AG09309 (cell line): ENCODE measurements around the gene TEKT5.
"Not testable (repeated sequence)": the region's sequence is repeated elsewhere in the genome, so short reads cannot be mapped to it uniquely, and the experiment has no call there.

Experiments
- DNase-seq: peaks from one replicate; pipeline ENCODE4 v3.0.0-alpha.2; 2010; ENCODE audit warnings: low read depth
- H3K4me3 ChIP-seq: 2 replicates; pipeline ENCODE4 v1.5.1; 2011; ENCODE audit warnings: mild to moderate bottlenecking, low read depth, low read length, moderate library complexity; ENCODE audit not compliant: control insufficient read depth
- TF ChIP-seq, protein P1 (sequence below): IDR thresholded peaks from 2 replicates; pipeline ENCODE4 v1.5.1; 2011; ENCODE audit warnings: mild to moderate bottlenecking, low read depth, low read length, inconsistent platforms; ENCODE audit not compliant: insufficient read depth, control insufficient read depth; ENCODE audit errors: missing control alignments

TEKT5 gene

DNA sequence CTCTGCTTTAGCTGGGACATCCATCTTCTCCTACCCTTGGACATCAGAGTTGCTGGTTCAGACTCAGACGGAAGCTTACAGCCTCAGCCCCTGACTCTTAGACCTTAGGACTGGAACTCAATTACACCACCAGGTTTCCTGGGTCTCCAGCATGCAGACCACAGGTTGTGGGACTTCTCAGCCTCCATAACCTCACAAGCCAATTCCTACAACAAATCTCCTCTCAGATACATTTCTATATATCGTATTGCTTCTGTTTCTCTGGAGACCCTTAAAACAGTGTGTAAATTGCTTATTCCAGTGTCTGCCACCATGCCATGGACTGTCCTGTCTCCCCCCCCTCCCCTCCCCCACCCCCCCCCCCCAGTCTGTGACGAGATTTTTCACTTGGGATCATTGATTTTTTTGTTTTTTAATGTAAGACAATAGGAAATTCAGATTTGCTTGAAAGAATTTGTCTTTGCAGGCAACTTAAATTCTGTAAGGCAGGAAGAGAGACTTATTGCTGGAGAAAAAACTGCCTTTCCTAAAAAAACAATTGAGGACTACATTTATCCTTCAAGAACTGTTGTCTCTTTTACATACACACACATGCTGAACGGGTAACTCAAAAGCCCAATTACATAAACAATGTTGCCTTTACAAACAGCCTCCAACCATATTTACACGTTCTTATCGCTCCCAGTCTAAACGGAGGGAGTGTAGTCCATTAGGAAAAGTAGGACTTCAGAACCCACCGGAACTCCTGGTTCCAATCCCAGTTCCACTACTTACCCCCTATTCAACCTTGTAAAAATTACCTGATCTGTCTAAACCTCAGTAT lies 39.9 kb downstream of the TEKT5 start:
- TF ChIP-seq, protein P1, sequence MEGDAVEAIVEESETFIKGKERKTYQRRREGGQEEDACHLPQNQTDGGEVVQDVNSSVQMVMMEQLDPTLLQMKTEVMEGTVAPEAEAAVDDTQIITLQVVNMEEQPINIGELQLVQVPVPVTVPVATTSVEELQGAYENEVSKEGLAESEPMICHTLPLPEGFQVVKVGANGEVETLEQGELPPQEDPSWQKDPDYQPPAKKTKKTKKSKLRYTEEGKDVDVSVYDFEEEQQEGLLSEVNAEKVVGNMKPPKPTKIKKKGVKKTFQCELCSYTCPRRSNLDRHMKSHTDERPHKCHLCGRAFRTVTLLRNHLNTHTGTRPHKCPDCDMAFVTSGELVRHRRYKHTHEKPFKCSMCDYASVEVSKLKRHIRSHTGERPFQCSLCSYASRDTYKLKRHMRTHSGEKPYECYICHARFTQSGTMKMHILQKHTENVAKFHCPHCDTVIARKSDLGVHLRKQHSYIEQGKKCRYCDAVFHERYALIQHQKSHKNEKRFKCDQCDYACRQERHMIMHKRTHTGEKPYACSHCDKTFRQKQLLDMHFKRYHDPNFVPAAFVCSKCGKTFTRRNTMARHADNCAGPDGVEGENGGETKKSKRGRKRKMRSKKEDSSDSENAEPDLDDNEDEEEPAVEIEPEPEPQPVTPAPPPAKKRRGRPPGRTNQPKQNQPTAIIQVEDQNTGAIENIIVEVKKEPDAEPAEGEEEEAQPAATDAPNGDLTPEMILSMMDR, result no peak
- DNase-seq, result no peak
- no peak overlapping the region for H3K4me3 ChIP-seq

DNA sequence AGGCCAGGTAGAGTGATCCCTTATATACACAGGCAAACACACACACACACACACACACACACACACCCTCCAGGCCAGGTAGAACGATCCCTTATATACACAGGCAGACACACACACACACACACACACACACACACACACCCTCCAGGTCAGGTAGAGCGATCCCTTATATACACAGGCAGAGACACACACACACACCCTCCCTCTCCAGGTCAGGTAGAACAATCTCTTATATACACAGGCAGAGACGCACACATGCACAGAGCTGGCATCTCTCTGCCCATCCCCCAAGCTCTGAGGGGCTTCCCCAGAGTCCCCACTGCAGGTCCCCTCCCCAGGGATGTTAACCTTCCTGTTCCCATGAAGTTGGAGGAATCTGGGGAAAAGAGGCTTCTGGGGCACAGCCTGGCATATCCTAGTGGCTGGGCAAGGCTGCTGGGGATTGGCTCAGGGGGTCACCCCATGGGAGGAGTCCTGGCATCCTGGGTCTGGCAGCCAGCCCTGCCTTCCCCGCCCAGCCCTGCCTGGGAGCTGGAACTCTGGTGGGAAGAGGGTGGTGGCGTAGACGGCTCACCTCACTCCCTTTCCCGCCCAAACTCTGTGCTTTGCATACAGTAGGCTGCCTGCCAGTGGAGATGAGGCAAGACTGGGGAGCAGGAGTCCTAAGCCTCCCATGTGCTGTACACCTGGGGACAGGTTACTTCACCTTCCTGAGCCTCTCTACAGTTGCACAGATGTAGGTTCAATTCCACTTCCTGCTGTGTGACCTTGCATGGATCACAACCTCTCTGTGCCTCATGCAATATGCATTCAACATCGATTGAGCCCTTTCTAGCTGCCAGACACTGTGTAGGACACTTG lies 41.8 kb downstream of the TEKT5 start:
- no peak for DNase-seq
- TF ChIP-seq, protein P1, result no peak
- no peak overlapping the region for H3K4me3 ChIP-seq

DNA sequence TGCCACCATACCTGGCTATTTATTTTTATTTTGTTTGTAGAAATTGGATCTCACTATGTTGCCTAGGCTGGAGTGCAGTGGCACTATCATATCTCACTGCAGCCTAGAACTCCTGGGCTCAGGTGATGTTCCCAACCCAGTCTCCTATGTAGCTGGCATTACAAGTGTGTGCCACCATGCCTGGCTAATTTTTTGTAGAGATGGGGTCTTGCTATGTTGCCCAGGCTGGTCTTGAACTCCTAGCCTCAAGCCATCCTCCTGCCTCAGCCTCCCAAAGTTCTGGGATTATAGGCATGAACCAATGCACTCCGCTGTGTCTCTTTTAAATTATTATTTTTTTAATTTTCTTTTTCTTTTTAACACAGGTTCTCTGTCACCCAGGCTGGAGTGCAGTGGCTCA lies 45.6 kb downstream of the TEKT5 start:
- not testable (repeated sequence) for DNase-seq, H3K4me3 ChIP-seq

DNA sequence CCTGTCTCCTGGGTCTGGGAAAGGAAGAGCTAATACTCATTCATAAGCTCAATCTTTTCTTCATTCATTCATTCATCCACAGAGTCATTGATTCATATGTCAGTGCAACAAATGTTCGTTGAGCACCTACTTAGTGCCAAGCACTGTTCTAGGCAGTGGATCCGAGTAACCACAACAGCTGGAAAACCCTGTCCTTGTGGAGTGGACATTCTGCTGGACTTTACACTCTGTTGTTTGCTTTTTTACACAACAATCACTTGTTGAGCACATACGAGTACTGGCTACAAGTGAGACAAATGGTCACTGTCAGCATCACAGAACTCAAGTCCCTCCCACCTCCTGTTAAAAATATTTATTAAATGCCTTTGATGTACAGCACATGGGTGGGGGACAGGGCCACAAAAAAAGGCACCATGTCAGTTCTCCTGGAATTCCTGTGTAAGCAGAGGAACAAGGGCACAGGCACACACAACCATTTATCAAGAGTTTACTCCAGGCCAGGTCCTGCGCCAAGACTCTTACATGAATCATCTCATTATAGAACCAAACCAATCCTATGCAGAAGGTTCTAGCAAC lies 46.9 kb downstream of the TEKT5 start:
- no peak for DNase-seq
- TF ChIP-seq, protein P1, result no peak
- H3K4me3 ChIP-seq, result no peak overlapping the region

DNA sequence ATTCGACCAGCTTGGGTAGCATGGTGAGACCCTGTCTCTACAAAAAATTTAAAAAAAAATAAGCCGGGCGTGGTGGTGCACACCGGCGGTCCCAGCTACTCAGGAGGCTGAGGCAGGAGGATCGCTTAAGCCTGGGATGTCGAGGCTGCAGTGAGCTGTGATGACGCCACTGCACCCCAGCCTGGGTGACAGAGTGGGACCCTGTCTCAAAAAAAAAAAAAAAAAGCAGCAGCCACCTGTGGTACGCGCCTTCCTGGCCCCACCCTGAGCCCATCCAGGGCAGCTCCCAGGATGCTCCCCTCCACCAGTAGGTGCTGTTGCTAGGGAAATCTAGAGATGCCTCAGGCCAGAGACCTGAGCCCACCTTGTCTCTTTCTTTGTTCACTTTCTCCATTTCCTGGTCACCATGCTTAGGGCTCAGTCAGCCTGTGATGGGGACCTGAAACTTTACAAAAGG lies 47.4 kb downstream of the TEKT5 start:
- TF ChIP-seq, protein P1, result no peak
- DNase-seq, result no peak
- H3K4me3 ChIP-seq, result no peak overlapping the region

DNA sequence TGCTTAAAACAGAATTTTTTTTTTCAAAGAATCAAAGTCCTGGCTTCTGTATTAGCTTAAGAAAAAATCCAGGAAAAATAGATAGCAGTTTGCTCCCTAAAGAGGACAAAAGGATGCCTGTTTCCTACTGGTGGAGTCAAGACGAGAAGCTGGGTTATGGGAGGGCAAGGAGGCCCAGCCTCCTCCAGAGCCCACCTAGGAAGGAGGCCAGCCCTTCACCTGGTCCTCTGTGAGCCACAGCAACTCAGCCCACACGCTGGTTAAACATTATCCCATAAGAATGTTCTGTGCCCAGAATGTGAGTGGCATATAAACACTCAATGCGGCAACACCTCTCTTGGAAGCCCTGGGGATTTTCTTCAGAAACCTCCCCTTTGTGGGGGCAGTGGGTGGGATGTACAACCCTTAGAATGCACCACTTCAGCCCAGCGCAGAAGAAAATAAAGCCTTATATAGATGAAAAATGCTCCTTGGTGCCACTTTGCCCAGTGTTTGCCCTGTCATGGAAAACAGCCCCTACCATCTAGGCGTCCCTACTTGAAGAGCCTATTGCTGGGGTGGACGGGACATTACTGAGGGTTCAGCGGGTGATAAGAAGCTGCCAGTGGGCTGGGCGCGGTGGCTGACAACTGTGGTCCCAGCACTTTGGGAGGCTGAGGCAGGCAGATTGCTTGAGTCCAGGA lies 48.0 kb downstream of the TEKT5 start:
- TF ChIP-seq, protein P1, result no peak
- DNase-seq, result no peak
- H3K4me3 ChIP-seq, result no peak overlapping the region
